Keratinocyte (primary cell): Measurements from ENCODE around the gene SH3BP5L. TPM values are rescaled to one million over a fixed set of nuclear protein-coding genes. Genes with fewer than 3 reads are reported as not detected.
A peak's percentile ranks its signal among the peaks of the same experiment; 100 is the strongest.

Experiments
- DNase-seq: peaks from one replicate; pipeline ENCODE4 v3.0.0-alpha.2; 2011; ENCODE audit warnings: low read depth, missing footprints, low spot score
- FAIRE-seq: peaks from 2 replicates; lab custom pipeline; 2011; peaks lifted over from hg19 to GRCh38; lab: Jason Lieb, UNC
- H2AFZ ChIP-seq: 2 replicates; pipeline ENCODE4 v1.6.0; 2012; ENCODE audit warnings: low read length, control low read depth, inconsistent platforms; ENCODE audit not compliant: control insufficient read depth
- H3K27ac ChIP-seq: 2 replicates; pipeline ENCODE4 v1.5.1; 2011; ENCODE audit warnings: low read length; ENCODE audit not compliant: control insufficient read depth, insufficient read depth
- H3K27me3 ChIP-seq: 3 replicates; pipeline ENCODE4 v1.6.0; 2011; ENCODE audit warnings: low read length; ENCODE audit not compliant: control insufficient read depth, insufficient read depth; ENCODE audit errors: extremely low read depth
- H3K36me3 ChIP-seq, 2 experiments: 2 replicates in 1 of 2; 3 replicates in 1 of 2; pipeline ENCODE4 v1.5.1; 2011; ENCODE audit warnings: low read length in 2 of 2, mild to moderate bottlenecking in 1 of 2; ENCODE audit not compliant: control insufficient read depth in 2 of 2, insufficient read depth in 2 of 2; ENCODE audit errors: extremely low read depth in 1 of 2
- H3K4me1 ChIP-seq: 3 replicates; pipeline ENCODE4 v1.5.1; 2011; ENCODE audit warnings: low read length; ENCODE audit not compliant: control insufficient read depth, insufficient read depth; ENCODE audit errors: extremely low read depth
- H3K4me2 ChIP-seq: 3 replicates; pipeline ENCODE4 v1.6.0; 2011; ENCODE audit warnings: low read depth, low read length; ENCODE audit not compliant: control insufficient read depth, insufficient read depth; ENCODE audit errors: extremely low read depth
- H3K4me3 ChIP-seq, 3 experiments: fragments of 200-600 bp in 1 of 3; sonication (generic) in 1 of 3; 2 replicates in 2 of 3; 3 replicates in 1 of 3; pipeline ENCODE4 v1.5.1; 2011 to 2016; ENCODE audit warnings: low read length in 3 of 3, mild to moderate bottlenecking in 3 of 3, control low read depth in 2 of 3, inconsistent platforms in 1 of 3, low read depth in 1 of 3, mixed read lengths in 1 of 3, mixed run types in 1 of 3, moderate library complexity in 1 of 3; ENCODE audit not compliant: control insufficient read depth in 2 of 3, insufficient read depth in 2 of 3; ENCODE audit errors: extremely low read depth in 1 of 3
- H3K79me2 ChIP-seq: 2 replicates; pipeline ENCODE4 v1.6.0; 2012; ENCODE audit warnings: low read length; ENCODE audit not compliant: control insufficient read depth, insufficient read depth
- H3K9ac ChIP-seq: 3 replicates; pipeline ENCODE4 v1.6.0; 2011; ENCODE audit warnings: low read length; ENCODE audit not compliant: control insufficient read depth, insufficient read depth; ENCODE audit errors: extremely low read depth
- H3K9me1 ChIP-seq: 3 replicates; pipeline ENCODE4 v1.6.0; 2011; ENCODE audit warnings: low read length; ENCODE audit not compliant: control insufficient read depth, insufficient read depth; ENCODE audit errors: extremely low read depth
- H3K9me3 ChIP-seq: 2 replicates; pipeline ENCODE4 v1.5.1; 2012; ENCODE audit warnings: low read depth, low read length; ENCODE audit not compliant: control insufficient read depth
- H4K20me1 ChIP-seq: 3 replicates; pipeline ENCODE4 v1.6.0; 2011; ENCODE audit warnings: low read length; ENCODE audit not compliant: control insufficient read depth, insufficient read depth; ENCODE audit errors: extremely low read depth
- CTCF ChIP-seq, 3 experiments: IDR thresholded peaks in 1 of 3; conservative IDR thresholded peaks in 1 of 3; optimal IDR thresholded peaks in 1 of 3; 2 replicates in 2 of 3; 3 replicates in 1 of 3; pipeline versions ENCODE3 to v1.5.1; 2011; ENCODE audit warnings: low read length in 3 of 3, mild to moderate bottlenecking in 3 of 3, moderate library complexity in 2 of 3, control low read depth in 1 of 3, inconsistent platforms in 1 of 3; ENCODE audit not compliant: insufficient read depth in 2 of 3; ENCODE audit errors: extremely low read depth in 1 of 3
- EZH2 ChIP-seq: IDR thresholded peaks from one replicate; pipeline ENCODE4 v1.6.1; 2012; ENCODE audit warnings: inconsistent platforms, mild to moderate bottlenecking, low read length, moderate library complexity
- dilution Hi-C: fragments of 300-500 bp; cut with MboI; formaldehyde crosslinking; loops from one replicate; pipeline ENCODE4 v1.7.0; 2020; ENCODE audit warnings: low sequenced_read_pairs; ENCODE audit not compliant: extremely low pct_ligation_motif_present
- polyA plus RNA-seq, 5 experiments: library from polyadenylated mRNA; depleted of rRNA in 3 of 5; stranded (reverse) in 3 of 5; stranded (forward) in 1 of 5; unstranded in 1 of 5; fragments of >200 nt; gene quantifications; 1 replicate in 1 of 5; 2 replicates in 3 of 5; 3 replicates in 1 of 5; pipeline versions ENCODE4 v1.2.1 to v1.2.3, GENCODE V29; 2011 to 2012; ENCODE audit warnings: missing spikeins in 2 of 5, low read depth in 1 of 5, low replicate concordance in 1 of 5

Gene SH3BP5L
- polyA plus RNA-seq, 1 donor (not counting 4 experiments of a cell fraction or from before 2014, with no cell fraction given): 13.2 TPM

DNA sequence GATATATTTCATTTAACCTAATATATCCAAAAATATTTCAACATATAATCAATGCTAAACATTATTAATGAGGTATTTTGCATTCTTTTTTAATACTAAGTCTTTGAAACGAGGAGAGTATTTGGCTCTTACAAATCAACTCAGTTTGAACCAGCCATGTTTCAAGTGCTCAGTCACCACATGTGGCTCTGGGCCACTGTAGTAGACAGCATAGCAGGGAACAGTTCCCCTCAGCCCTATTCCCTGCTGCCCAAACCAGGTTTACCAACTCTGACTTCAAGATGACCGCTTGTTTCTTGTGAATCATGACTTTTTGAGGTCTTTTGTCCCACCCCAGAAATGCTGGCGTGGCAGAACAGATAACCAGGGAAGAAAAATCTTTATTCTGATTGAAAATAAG lies 18.0 kb upstream of the SH3BP5L start:
- Histone ChIP-seq H3K27ac (peak overlapping the region; percentile 91), H3K9ac (peak overlapping the region; percentile 15), H3K4me2 (no peak overlapping the region), H3K4me3 (no peak overlapping the region), H3K9me3 (no peaks in the 10 kb centered on the region), H3K36me3 (peaks cover 11 to 12% of the 10 kb centered on the region in 2 experiments), H4K20me1 (no peaks in the 10 kb centered on the region), H3K4me1 (peaks cover 28% of the 10 kb centered on the region), H3K9me1 (no peaks in the 10 kb centered on the region), H2AFZ (no peak overlapping the region), H3K27me3 (no peaks in the 10 kb centered on the region), H3K79me2 (peaks cover 17% of the 10 kb centered on the region)
- no peak for FAIRE-seq
- dilution Hi-C loops: no loop called here
- DNase-seq: no peak
- TF ChIP-seq CTCF (optimal IDR thresholded peaks at IDR 0.05 in 1 of 3, IDR thresholded peaks at IDR 0.05 in 1 of 3, conservative IDR thresholded peaks at IDR 0.05 in 1 of 3; ENCODE audit: extremely low read depth in 1 of 3, insufficient read depth in 2 of 3, low read length in 3 of 3): no peak
- no peak for TF ChIP-seq EZH2

DNA sequence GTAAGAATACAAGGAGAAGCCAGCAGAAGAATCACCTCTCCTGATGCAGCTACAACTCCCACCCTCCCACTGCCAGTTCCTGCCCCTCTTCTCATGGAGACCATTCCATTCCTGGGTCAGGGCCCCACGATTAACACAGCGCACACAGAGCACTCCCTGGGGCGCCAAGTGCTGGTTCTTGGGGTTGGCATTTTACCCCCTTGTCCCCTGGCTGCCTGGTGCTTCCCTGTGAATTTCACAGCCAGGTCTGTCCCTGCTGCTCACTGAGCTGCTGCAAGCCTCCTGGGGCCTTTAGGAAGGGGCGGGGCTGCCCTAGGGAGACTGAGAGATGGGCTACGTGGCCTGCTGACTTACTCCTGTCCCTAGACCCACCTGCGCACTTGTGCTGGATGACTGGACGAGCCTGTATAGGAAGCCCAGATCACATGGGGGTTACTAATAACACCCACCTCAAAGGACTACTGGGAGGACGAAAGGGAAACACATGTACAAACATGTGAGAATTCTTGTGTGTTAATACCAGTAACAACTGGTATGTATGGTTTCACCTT lies 17.1 kb upstream of the SH3BP5L start:
- dilution Hi-C loops: no loop called here
- H3K27me3 ChIP-seq: no peaks in the 10 kb centered on the region
- peak overlapping the region; percentile 91 for H3K27ac ChIP-seq
- no peaks in the 10 kb centered on the region for H3K9me1 ChIP-seq
- H3K4me3 ChIP-seq: peak overlapping the region in 1 of 3 experiments; percentile 30
- no peaks in the 10 kb centered on the region for H3K9me3 ChIP-seq
- FAIRE-seq (peak; percentile 69), DNase-seq (peak; percentile 92)
- peak overlapping the region; percentile 79 for H3K9ac ChIP-seq
- TF ChIP-seq EZH2 (no peak), CTCF (optimal IDR thresholded peaks at IDR 0.05 in 1 of 3, IDR thresholded peaks at IDR 0.05 in 1 of 3, conservative IDR thresholded peaks at IDR 0.05 in 1 of 3; ENCODE audit: extremely low read depth in 1 of 3, insufficient read depth in 2 of 3, low read length in 3 of 3) (no peak)
- H4K20me1 ChIP-seq: no peaks in the 10 kb centered on the region
- peak overlapping the region; percentile 68 for H3K4me2 ChIP-seq
- H3K79me2 ChIP-seq: peaks cover 17% of the 10 kb centered on the region
- H3K4me1 ChIP-seq: peaks cover 28% of the 10 kb centered on the region
- no peak overlapping the region for H2AFZ ChIP-seq
- peaks cover 8 to 9% of the 10 kb centered on the region in 2 experiments for H3K36me3 ChIP-seq
